ENCODE results near the gene SSH3.

- TF ChIP-seq CTCF (conservative IDR thresholded peaks at IDR 0.05; ENCODE audit: low read depth, low read length) (no peak), EZH2 (IDR thresholded peaks at IDR 0.05; ENCODE audit: borderline replicate concordance, low read depth, low read length, poor library complexity, severe bottlenecking) (no peak)
Observed at GRCh38 chr11:67301951-67302516, 1.3 kb upstream of the SSH3 start.

Measured in A673 (cell line).